ENCODE results near the gene TRIO. TPM values are rescaled to one million over a fixed set of nuclear protein-coding genes. Genes with fewer than 3 reads are reported as not detected.

The TRIO gene
- total and polyA plus RNA-seq, 4 donors = 23.8 to 243 (median 110) TPM

- H3K4me3 ChIP-seq = no peak overlapping the region
- H3K36me3 ChIP-seq (ENCODE audit: control insufficient read depth in 4 of 4, insufficient read depth in 4 of 4, low read length in 4 of 4) = peaks cover 4 to 38% (median 5%) of the 10 kb centered on the region in 4 donors
- TF ChIP-seq CTCF (IDR thresholded peaks at IDR 0.05; ENCODE audit: control extremely low read depth, extremely low read depth) = no peak
- WGBS, 2 donors = 81 to 90% methylated on average over 4 of the region's 4 CpGs
- no peak for ATAC-seq (ENCODE audit: insufficient read depth, low FRiP score)
- no peaks in the 10 kb centered on the region for H3K27me3 ChIP-seq (ENCODE audit: control insufficient read depth in 3 of 3, insufficient read depth in 3 of 3, low read length in 2 of 3)
- H3K27ac ChIP-seq (ENCODE audit: low read depth in 1 of 2, low read length in 1 of 2) = no peak overlapping the region
- H3K9me3 ChIP-seq (ENCODE audit: control insufficient read depth in 4 of 4, insufficient read depth in 3 of 4, low read length in 3 of 4) = no peaks in the 10 kb centered on the region
- peaks cover 0 to 9% (median 0%) of the 10 kb centered on the region in 5 donors for H3K4me1 ChIP-seq (ENCODE audit: control insufficient read depth in 5 of 5, insufficient read depth in 5 of 5, low read length in 5 of 5)
- DNase-seq = no peak
- H3K9ac ChIP-seq (ENCODE audit: insufficient read depth in 1 of 2, low read length in 2 of 2) = no peak overlapping the region
These were observed 179.5 kb downstream of the TRIO start for GRCh38 chr5:14322437-14323187.

- H3K9ac ChIP-seq (ENCODE audit: insufficient read depth in 1 of 2, low read length in 2 of 2) = no peak overlapping the region
- ATAC-seq (ENCODE audit: insufficient read depth, low FRiP score) = no peak
- H3K4me3 ChIP-seq = no peak overlapping the region
- peaks cover 4 to 33% (median 6%) of the 10 kb centered on the region in 4 donors for H3K36me3 ChIP-seq (ENCODE audit: control insufficient read depth in 4 of 4, insufficient read depth in 4 of 4, low read length in 4 of 4)
- H3K27ac ChIP-seq (ENCODE audit: low read depth in 1 of 2, low read length in 1 of 2) = no peak overlapping the region
- no peaks in the 10 kb centered on the region for H3K27me3 ChIP-seq (ENCODE audit: control insufficient read depth in 3 of 3, insufficient read depth in 3 of 3, low read length in 2 of 3)
- H3K4me1 ChIP-seq (ENCODE audit: control insufficient read depth in 5 of 5, insufficient read depth in 5 of 5, low read length in 5 of 5) = peaks cover 0 to 9% (median 0%) of the 10 kb centered on the region in 5 donors
- no peaks in the 10 kb centered on the region for H3K9me3 ChIP-seq (ENCODE audit: control insufficient read depth in 4 of 4, insufficient read depth in 3 of 4, low read length in 3 of 4)
- DNase-seq = no peak
- WGBS, 2 donors = 93 to 95% methylated on average over 7 of the region's 7 CpGs
- TF ChIP-seq CTCF (IDR thresholded peaks at IDR 0.05; ENCODE audit: control extremely low read depth, extremely low read depth) = no peak
These were observed 180.3 kb downstream of the TRIO start for GRCh38 chr5:14323466-14323865.

- Histone ChIP-seq H3K36me3 (ENCODE audit: control insufficient read depth in 4 of 4, insufficient read depth in 4 of 4, low read length in 4 of 4) (peaks cover 0 to 19% (median 8%) of the 10 kb centered on the region in 4 donors), H3K9me3 (ENCODE audit: control insufficient read depth in 4 of 4, insufficient read depth in 3 of 4, low read length in 3 of 4) (no peaks in the 10 kb centered on the region), H3K9ac (ENCODE audit: insufficient read depth in 1 of 2, low read length in 2 of 2) (no peak overlapping the region), H3K27me3 (ENCODE audit: control insufficient read depth in 3 of 3, insufficient read depth in 3 of 3, low read length in 2 of 3) (no peaks in the 10 kb centered on the region), H3K4me1 (ENCODE audit: control insufficient read depth in 5 of 5, insufficient read depth in 5 of 5, low read length in 5 of 5) (peaks cover 0 to 9% (median 0%) of the 10 kb centered on the region in 5 donors), H3K4me3 (no peak overlapping the region), H3K27ac (ENCODE audit: low read depth in 1 of 2, low read length in 1 of 2) (no peak overlapping the region)
- ATAC-seq (ENCODE audit: insufficient read depth, low FRiP score) = no peak
- DNase-seq = no peak
- 93 to 97% methylated on average over 7 of the region's 7 CpGs for WGBS, 2 donors
- no peak for TF ChIP-seq CTCF (IDR thresholded peaks at IDR 0.05; ENCODE audit: control extremely low read depth, extremely low read depth)
These were observed 182.2 kb downstream of the TRIO start for GRCh38 chr5:14325369-14325768.

All from lung (tissue), 12 donors.